T-helper 2 cell (primary cell): ENCODE data around the gene MYO1B.

Experiments used
- DNase-seq, 5 experiments: peaks; one replicate each; pipeline versions ENCODE4 v3.0.0 to v3.0.0-alpha.2; 2012 to 2022

The MYO1B gene

DNA sequence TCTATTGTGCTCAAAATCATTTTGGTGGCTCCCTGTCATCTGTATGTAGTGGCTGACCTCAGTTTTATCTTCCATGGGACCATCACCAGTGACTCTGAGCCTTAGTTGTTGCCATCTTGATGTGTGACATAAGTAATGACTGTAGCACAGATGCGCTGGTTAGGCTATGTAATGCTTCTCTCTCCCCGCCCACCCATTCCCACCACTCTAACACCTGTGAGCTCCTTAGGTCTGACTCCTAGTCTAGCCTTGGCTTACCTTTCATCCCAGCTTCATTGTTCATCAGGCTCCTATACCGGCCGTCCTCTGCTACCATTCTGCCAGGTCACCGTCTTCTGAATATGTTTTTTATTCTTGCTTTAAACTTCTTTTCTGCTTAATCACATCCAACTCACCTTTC, 17.2 kb downstream of the MYO1B start:
- DNase-seq, result no peak

DNA sequence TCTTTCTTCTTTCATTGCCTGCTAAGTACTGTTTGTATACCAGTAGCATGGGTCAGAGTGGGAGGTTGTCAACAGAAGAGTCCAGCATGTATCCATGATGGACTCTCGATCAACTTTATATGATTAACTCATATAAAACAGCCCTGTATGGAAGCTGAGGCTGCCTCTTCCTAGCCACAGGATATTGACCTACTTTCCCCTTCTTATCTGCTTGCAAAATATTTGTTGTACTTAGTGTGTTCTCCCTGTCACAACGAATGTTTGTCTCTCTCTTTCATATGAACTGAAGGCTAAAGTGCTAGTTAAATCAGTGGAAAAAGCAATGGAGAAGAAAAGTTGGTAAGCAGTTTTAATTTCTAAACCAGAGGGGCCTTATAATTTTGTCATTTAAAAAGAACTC, 17.8 kb downstream of the MYO1B start:
- no peak for DNase-seq

DNA sequence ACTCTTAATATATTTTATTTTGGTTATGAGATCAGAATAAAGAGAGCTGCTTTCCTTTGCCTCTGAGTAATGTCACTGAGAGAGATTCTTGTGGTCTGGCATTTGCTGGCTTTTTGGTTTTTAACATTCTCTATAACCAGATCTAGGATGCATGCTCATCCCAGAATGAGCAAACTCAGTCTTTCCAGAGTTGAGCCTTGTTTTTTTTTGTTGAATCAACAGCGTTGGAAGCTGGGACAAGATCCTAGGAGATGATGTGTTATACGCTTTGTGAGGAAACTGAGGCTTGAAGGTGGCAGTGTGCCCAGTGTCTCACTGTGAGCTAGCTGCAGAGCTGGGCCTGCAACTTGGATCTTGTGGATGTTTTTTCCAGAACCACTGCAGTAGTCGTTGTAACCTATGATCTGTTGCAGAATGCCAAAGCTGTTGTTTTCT, 19.5 kb downstream of the MYO1B start:
- DNase-seq, result no peak

DNA sequence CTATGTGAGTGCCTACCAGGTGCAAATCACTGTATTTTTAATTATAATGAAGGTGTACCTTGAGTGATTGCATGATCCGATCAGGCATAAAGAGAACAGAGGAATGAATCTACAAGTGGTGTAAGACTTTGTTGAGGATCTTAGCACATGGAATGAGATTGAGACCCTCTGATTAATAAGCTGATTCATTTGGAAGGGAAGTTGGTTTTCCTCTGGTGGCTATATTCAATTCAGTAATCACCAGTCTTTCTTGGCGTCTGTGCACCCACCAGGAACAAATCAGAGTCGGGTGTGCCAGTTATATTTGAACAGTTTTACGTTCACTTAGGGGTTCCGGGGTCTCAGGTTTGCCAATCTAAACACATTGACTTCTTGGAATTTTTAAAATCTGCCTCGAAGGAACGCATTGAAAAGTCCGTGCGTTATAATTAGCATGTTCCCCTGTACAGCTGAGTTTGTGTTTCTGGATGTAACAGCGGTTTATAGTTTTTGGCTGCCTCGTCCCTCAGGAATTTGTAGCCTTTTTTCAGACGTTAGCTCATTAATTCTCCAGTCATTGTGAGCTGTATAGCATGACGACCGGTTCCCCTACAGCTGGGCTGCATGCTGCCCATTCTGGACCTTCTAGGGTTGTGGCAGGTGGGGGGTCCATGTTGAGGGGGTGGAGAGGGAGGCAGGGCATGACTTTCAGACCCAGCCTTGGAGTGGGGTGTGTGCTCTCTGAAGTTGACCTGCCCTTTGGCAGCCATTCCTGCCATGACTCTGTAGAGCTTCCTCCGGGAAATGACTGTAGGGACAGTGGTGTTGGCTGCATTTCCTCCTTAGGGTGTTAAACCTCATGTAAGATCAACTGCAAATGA, 20.3 kb downstream of the MYO1B start:
- no peak for DNase-seq

DNA sequence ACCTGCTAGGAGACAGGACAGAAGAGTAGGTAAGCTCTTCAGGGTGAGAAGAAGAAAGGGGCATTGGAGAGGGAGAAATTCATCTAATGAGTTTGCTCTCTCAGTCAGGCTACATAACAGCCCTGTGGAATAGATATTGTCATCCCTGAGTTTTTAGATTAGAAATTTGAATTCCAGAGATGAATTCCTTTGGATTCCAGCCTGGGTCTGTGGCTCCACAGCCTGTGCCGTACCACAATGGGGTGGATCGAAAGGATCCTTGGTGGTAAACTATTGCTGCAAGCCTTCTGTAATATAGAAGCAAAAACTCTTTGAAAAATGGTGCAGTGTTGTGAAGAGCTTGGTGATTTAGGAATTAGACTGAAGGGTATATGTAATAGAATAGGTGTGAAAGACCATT, 21.0 kb downstream of the MYO1B start:
- DNase-seq, result no peak

DNA sequence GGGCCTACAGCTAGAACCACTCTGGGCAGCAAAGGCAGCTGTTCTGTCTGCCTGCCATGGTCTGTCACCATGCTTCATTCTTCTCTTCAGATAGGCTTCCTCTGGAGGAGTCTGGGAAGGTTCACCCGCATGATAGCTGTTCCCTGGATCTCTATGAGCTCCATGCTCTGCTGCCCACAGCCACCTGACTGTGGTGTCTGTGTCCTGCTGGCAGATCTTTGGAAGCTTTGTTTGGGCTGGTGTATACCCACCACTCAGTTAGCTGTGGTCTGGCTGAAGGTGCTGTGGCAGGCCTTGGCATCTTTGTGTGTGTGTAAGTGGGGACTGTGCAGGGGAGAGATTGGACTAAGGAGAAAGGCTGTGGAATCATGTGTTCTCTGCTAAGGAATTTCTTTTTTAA, 23.4 kb downstream of the MYO1B start:
- no peak for DNase-seq

DNA sequence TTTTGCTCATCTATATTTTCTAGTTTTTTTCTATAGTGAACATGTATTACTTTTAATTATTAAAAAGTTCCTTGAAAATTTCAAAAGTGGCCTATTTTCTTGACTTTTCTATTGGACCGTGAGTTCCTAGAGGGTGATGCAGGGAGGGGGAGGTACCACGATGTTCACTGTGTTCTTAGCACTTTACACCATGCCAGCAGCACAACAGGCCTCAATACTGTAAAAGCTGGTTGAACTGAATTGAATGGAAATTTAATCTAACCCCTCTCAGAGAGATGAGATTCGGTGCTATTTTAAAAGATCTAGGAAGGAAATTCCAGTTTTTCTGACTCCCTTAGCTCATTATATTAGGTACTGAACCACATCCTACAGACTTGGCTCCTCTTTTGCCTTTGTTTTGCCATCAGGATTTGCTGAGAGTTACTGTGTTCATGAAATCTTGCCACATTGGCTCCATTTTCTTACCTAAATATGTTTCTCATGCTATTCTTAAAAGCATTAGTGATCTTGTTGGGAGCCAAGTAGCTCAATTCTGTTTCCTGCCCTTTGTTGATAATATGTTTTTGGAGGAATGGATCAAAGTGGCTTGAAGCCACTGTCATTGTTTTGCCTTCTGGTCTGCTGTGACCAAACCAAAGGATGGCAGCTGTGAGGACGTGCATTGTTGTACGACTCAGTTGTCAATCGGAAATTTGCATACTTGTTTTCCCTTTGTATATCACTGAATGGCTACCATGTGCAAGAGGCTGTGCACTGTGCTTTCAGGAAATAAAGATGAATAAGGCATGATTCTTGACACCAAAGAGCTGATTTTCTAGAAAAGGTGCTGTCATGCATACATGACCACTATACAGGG, 25.3 kb downstream of the MYO1B start:
- DNase-seq, result no peak

DNA sequence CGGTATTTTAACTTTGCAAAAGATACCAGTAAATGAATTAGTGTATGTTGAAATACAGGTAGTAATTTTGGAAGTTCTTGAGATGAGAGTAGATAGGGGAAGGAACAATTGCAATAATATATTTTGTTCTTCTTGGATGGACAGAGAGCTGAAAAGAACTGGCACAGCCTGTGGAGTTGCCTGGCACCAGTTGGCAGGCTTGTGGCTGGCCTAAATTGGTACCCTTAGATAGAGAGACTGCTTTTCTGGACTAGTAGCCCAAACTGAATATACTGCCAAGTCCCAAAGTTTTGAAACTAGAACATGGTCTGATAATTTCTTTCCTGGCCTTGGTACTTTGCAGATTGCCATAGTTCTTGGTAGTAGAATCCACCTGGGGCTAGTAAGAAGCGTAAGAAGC, 26.9 kb downstream of the MYO1B start:
- no peak for DNase-seq

DNA sequence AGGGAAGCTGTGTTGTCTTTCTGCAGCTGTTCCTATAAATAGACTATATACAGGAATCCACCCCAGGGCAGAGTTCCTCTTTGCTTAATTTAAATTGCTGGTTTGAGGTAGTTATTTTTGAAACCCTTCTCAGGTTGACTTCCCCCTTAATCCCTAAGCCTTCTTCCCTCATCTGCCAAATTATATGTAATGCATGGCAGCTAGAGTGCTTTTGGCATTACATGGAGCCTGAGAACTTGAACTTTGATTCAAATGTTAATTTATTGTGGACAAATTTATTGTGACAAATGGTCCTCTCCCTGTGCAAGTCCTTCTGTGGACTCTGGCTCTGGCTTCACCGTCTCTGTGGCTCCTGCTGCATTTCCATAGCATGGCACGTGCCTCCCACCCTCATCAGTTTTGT, 29.2 kb downstream of the MYO1B start:
- DNase-seq, result no peak

DNA sequence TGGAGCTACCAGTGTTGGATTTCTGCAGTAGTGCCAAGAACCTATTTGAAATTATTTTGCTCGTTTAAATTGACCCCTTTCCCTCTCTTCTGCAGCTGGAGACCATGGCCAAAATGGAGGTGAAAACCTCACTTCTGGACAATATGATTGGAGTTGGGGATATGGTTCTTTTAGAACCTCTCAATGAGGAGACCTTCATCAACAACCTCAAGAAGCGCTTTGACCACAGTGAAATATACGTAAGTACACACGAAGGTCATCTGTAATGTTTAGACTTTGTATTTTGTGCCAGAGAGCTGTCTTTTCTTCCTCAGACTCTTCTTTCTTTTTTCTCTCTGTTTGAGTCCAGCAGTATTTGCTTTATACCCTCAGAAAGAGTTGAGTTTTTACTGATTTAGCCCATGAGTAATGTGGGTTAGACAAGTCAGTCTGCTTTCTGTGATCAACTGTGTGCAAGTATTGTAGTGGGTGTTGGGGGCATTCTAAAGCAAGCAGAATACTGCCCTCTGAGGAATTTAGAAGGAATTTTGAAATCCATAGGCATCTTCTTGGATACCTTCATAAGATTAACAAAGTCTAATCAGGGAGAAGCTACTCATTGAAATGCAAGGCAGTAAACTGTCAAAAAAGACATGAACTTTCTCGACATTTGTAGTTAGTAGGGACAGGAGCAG, 31.7 kb downstream of the MYO1B start:
- no peak for DNase-seq

DNA sequence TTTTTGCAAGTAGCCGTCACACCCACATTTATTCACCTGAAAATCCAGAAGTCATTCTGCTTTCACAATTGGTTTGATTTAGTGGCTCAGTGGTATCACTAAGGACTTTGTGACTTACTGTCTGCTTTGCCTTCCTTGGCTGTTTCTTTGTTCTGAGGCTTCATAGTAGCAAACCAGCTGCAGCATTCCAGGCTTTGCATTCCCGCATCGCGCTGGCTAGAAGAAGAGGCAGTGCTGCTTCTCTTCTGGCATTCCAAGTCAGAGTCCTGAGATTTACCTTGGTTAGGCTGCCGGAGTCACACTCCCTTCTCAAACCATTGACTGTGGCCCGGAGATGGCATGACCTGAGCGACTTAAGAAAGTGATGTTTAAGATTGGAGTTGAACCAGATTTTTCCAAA, 35.1 kb downstream of the MYO1B start:
- no peak for DNase-seq

DNA sequence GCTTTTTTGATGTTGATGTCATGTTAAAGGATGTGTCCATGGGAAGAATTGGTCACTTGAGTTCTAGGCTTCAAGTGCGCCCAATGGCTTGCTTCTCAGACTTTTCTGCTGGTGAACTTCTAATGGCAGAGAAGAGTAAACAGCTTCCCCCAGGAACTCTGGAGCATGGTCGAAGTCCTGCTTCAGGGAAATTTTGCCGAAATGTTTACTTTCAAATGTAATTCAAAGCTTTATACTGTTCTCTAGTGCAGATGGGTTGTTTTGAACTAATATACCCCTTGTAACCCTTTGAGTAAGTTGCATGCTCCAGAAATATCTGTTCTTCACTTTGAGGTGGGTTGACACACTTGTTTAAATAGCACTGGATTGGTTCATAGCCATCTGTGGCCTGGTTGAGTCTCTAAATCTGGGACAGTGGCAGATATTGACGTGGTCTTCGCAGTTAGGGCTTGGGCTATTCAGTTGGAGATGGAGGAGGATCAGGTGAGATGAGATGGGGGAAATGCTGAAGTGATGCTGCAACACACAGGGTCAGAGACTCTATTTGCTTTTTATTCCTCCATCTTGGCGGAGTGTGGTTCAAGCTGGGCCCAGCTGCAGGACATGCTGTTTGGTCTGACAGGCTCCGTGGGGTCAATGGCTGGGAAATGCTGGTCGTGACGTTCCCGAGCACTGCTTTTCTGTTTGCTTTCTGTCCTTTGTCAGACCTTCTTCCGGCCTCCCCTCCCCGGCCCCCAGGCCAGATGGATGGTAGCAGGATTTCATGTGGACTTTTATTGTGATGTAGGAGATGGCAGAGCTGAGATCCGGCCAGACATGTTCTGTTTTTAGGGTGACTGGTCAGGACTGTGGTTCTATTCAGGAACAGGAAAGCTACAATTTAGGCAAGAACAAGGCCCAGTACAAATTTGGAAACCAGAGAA, 35.9 kb downstream of the MYO1B start:
- no peak for DNase-seq

DNA sequence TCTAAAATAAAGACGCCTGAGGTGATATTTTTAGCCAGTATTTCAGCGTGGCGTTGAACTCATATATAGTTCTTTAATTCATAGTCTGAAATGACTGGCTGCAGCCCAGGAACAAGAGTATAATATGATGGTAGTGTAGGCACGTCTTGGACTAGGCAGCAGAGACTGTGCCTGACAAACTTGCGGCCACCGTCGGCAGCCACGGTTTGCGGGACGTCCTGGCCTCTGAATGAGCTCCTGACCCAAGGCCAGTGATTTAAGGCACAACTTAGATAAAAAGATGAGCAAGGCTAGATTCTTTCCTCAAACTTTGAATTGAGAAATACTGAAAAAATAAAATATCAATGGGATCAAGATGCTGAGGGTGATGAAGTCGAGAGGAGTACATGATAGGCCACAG, 40.0 kb downstream of the MYO1B start:
- DNase-seq, result no peak

DNA sequence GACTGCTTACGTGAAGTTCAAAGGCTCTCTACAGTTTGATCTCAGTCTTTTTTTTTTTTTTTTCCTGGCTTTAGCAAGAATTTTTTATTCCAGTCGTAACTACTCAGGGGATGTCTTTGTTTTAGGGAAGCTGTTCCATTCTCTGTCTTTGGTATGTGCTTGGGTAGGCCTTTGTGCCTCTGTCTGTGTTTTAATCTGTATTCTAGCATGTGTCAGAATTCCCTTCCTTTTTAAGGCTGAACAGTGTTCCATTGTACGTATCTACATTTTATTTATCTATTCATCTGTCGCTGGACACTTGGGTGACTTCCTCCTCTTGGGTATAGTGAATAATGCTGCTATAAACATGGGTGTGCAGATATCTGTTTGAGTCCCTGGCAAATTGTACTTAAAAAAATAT, 42.6 kb downstream of the MYO1B start:
- no peak for DNase-seq

DNA sequence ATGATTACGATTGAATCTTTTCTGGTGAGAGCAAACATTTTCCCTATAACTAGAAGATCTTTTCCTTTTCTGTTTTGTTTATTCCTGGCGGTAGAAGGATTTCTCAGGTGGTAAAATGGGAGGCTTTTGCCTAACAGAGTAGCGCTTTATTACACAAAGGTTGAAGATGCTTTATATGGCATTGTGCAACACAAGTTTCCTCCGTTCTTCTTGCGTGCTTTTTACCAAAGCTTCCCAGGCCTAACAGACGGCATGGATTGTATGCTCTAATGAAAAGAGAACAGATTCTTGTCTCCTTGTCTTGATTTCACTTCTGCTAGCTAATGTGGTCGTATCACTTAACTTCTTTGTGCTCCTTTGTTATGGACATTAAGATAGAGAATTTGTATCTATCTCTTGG, 43.8 kb downstream of the MYO1B start:
- DNase-seq, result no peak

DNA sequence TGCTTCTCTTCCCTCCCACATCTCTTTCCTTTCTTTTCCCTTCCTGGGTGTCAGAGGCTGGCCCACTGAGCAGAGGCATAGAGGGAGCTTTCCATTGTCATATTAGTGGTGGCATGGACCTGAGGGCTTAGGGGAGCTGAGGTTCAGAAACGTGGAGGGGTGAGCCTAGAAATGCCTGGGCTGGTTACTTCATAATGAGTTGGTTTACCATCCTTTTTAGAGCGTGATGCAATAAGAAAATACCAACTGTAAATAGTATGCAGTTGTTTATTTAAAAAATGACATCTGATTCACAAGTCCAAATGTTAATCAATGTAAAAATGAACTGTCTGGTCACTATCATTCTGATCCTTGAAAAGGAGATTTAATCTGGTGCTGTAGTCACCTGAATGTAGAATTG, 46.3 kb downstream of the MYO1B start:
- DNase-seq, result no peak

DNA sequence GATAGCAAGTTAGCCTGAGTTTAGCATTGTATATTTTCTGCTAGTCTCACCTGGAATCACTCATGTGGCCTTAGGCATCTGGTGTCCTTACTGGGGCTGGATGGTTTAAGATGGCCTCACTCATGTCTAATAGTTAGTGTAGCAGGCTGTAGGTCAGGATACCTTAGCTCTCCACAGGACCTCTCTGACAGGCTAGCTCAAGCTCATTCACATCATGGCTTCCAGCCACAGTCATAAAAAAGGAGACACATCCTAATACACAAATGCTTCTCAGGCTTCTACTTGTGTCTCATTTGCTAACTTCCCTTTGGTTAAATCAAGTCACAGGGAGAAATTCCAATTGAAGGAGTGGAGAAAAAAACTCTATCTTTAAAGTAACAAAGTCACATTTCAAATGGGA, 47.7 kb downstream of the MYO1B start:
- no peak for DNase-seq

DNA sequence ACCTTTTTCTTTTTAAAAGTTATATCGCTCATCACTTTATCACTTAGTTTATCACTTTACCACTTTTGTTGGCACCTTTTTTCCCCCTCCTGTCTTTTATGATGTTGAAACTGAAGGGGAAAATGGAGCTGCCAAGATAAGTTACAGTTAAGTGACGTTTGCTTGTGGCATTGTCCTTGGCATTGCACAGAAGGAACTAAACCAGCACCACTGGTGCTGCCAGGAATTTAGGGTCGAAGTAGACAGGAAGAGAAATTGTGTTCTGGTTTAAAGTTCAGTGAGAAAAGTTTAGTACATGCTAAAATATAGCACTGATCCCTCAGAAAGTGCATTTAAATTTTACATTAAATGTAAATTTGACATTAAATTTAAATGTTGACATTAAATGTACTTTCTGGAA, 49.9 kb downstream of the MYO1B start:
- no peak for DNase-seq

DNA sequence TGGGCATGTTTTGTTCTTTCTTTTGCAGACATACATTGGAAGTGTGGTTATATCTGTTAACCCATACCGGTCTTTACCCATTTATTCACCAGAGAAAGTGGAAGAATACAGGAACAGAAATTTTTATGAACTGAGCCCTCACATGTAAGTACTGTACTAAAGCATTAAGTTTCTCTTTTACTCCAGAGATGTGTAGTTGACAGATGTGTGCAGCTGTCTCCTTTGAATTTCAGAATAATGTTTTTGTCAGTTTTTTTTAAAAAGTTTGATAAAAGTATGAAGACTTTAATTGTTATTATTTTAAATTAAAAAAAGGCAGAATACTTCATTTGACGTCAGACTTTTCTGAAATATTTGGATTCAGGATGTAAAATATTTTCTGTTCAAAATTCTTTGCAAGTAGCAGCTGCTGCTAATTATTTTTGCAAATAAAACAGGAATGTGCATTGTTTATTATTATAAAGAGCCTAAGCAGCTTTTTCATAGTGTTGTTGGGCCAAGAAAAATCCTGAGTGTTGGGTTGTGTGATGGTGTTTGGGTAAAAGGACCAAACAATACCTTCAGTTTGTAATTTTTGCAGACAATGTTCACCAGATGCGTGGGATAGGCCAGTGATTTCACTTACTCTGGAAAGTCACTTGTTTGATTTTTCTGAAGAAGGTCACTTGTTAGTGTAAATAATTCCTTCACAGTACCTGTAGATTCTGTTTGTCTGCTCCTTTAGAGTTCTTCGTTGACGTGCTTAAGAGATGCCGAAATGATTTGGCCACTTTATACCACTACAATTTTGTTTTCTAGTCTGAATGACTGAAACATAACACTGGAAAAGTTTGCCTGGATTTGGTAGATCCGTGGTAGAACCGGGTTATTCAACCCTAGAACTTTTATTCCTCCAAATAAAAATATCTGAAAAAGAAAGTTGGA, 51.1 kb downstream of the MYO1B start:
- no peak for DNase-seq

DNA sequence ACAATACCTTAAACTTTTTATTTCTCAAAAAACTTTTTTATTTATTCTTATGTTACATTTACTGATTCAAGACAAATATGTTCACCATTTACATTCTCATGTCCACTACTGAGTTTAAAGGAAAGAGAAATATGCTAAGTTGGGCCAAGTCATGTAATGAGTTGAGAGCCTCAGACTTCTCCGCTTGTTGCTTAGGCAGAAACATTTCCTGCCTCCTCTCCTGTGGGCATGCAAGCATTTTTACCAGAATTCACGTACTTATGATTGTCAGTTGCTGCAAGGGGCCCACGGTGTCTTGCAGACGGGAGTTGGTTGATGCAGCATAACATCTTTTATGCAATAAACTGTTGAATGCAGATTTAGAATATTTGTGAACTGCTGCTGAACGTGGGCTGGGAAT, 51.8 kb downstream of the MYO1B start:
- no peak for DNase-seq

DNA sequence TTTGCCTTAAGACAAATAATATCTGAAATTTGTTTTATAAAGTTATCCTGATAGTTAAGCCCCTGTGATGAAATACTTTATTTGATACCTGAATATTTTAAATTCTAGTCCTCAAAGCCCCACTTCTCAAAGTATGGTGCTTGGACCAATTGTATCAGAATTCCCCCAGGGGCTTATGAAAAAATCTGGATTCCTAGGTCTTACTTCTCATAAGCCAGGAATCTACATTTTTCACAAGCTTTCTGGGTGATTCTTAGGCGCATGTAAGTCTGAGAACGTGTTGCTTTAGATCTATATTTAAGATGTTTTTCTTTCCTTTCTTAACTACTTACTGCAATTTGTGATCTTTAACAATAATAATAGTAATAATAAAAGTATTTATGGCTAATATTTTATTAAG, 53.1 kb downstream of the MYO1B start:
- no peak for DNase-seq
